HG02798 (cell line): ENCODE measurements around the gene CCDC78.
A peak's percentile ranks its signal among the peaks of the same experiment; 100 is the strongest.

ENCODE experiments used
- ATAC-seq: cut with Tn5 transposase; IDR thresholded peaks from one replicate; pipeline ENCODE4 v1.9.1; 2021; ENCODE audit warnings: mild to moderate bottlenecking; ENCODE audit not compliant: unreplicated experiment, poor library complexity

CCDC78 gene

GRCh38 chr16:682493-683395 is 43.5 kb downstream of the CCDC78 start:
- no peak for ATAC-seq

- ATAC-seq, result no peak
These were observed 44.4 kb downstream of the CCDC78 start for GRCh38 chr16:681746-682427.

GRCh38 chr16:680967-681745 is 45.1 kb downstream of the CCDC78 start:
- ATAC-seq, result no peak

GRCh38 chr16:680625-680945 is 45.7 kb downstream of the CCDC78 start:
- ATAC-seq, result no peak

GRCh38 chr16:679814-680624 is 46.2 kb downstream of the CCDC78 start, which contains the start of gene STUB1:
TSS of gene STUB1 (plus strand) at chr16:680410. CDS start at chr16:680526, 116 bp downstream.
- peak; percentile 46 for ATAC-seq

- ATAC-seq, result no peak
These were observed 47.1 kb downstream of the CCDC78 start for GRCh38 chr16:678858-679813.

- no peak for ATAC-seq
These were observed 47.9 kb downstream of the CCDC78 start for GRCh38 chr16:678209-678857.

GRCh38 chr16:677316-678190 is 48.7 kb downstream of the CCDC78 start:
- ATAC-seq, result no peak

- ATAC-seq, result no peak
These were observed 49.3 kb downstream of the CCDC78 start for GRCh38 chr16:676913-677312.

- no peak for ATAC-seq
These were observed 49.7 kb downstream of the CCDC78 start for GRCh38 chr16:676565-676902.

- no peak for ATAC-seq
These were observed 50.2 kb downstream of the CCDC78 start for GRCh38 chr16:675884-676564.

GRCh38 chr16:674968-675883 is 51.0 kb downstream of the CCDC78 start, which contains the start of gene RHBDL1:
TSS of gene RHBDL1 (plus strand) at chr16:675671. CDS start at chr16:675791, 120 bp downstream.
- ATAC-seq, result no peak

GRCh38 chr16:674214-674881 is 51.9 kb downstream of the CCDC78 start:
- ATAC-seq, result no peak

- no peak for ATAC-seq
These were observed 52.7 kb downstream of the CCDC78 start for GRCh38 chr16:673399-673991.

GRCh38 chr16:672851-673250 is 53.4 kb downstream of the CCDC78 start:
- no peak for ATAC-seq
